ENCODE measurements around the gene ANKRD2. TPM values are rescaled to one million over a fixed set of nuclear protein-coding genes. Genes with fewer than 3 reads are reported as not detected.

Gene ANKRD2
- total RNA-seq, 2 donors from 2014 or later, result 0.24 TPM; not detected in 1

- intact Hi-C loops (cut with DNase I), result no loop called here
- H3K9ac ChIP-seq (ENCODE audit: low read depth in 2 of 2, low read length in 2 of 2), result no peak overlapping the region
- H3K27ac ChIP-seq, result no peak overlapping the region
- H3K4me3 ChIP-seq, result no peak overlapping the region
- H3K4me1 ChIP-seq, result no peaks in the 10 kb centered on the region
- H3K36me3 ChIP-seq, result no peaks in the 10 kb centered on the region
- no peaks in the 10 kb centered on the region for H3K27me3 ChIP-seq
- no peaks in the 10 kb centered on the region for H3K9me3 ChIP-seq
- no peak for TF ChIP-seq CTCF (IDR thresholded peaks at IDR 0.05)
- DNase-seq, result no peak
Measured at GRCh38 chr10:97600616-97601015, 28.0 kb downstream of the ANKRD2 start.

DNA sequence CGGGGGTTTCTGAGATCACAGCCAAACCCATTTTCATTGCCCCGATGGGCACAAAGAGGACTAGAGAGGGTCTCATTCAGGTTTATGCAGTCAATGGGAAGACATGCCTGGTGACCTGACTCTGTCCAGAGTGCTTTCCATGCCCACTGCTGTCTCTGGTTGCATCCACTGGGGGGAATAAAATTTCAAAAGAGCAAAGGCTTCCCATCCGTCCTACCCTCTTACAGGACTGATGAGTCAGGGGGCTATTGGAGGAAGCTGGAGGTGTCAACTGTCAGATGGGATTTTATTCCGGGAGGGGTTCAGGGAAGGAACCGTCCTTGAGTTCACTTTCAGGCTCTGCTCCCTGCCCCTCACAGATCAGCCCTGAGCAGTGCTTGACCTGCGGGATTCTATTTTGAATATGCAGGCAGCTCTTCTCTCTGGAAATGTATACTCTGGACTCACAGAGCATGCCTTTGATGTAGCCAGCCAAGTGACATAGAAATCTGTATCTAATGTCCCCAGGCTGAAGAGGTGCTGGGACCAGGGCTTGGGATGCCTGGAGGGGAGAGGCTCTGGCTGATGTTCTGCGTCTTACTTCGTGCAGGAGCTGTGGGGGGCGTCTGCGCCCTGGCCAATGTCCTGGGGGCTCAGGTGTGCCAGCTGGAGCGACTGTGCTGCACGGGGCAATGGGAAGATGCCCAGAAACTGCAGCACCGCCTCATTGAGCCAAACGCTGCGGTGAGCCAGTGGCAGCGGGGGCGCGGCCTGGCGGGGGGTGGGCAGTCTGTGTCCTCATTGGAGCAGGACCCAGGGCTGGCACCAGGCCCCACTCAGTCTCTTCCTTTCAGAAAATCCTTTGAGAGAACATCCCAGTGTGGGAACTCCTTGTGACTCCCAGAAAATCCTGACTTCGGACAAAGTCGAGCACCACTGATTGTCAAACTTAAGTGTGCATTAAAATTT, 29.0 kb downstream of the ANKRD2 start:
- H3K4me1 ChIP-seq, result no peaks in the 10 kb centered on the region

GRCh38 chr10:97607095-97607636, 34.6 kb downstream of the ANKRD2 start:
- Histone ChIP-seq H3K27ac (no peak overlapping the region), H3K36me3 (no peaks in the 10 kb centered on the region), H3K27me3 (no peaks in the 10 kb centered on the region), H3K4me3 (no peak overlapping the region), H3K9ac (ENCODE audit: low read depth in 2 of 2, low read length in 2 of 2) (no peak overlapping the region), H3K9me3 (no peaks in the 10 kb centered on the region), H3K4me1 (no peaks in the 10 kb centered on the region)
- intact Hi-C loops (cut with DNase I), result no loop called here
- TF ChIP-seq CTCF (IDR thresholded peaks at IDR 0.05), result no peak
- no peak for DNase-seq

More for the DNA sequence above, 29.0 kb downstream of the ANKRD2 start:
- TF ChIP-seq CTCF (IDR thresholded peaks at IDR 0.05), result no peak
- no peaks in the 10 kb centered on the region for H3K36me3 ChIP-seq
- no peaks in the 10 kb centered on the region for H3K9me3 ChIP-seq
- H3K4me3 ChIP-seq, result no peak overlapping the region
- H3K27ac ChIP-seq, result no peak overlapping the region
- intact Hi-C loops (cut with DNase I), result no loop called here
- DNase-seq, result no peak
- H3K27me3 ChIP-seq, result no peaks in the 10 kb centered on the region
- no peak overlapping the region for H3K9ac ChIP-seq (ENCODE audit: low read depth in 2 of 2, low read length in 2 of 2)

- no peaks in the 10 kb centered on the region for H3K36me3 ChIP-seq
- H3K9me3 ChIP-seq, result no peaks in the 10 kb centered on the region
- no peak for TF ChIP-seq CTCF (IDR thresholded peaks at IDR 0.05)
- no peak overlapping the region for H3K4me3 ChIP-seq
- DNase-seq, result no peak
- H3K9ac ChIP-seq (ENCODE audit: low read depth in 2 of 2, low read length in 2 of 2), result no peak overlapping the region
- H3K27ac ChIP-seq, result no peak overlapping the region
- no peaks in the 10 kb centered on the region for H3K27me3 ChIP-seq
- intact Hi-C loops (cut with DNase I), result no loop called here
- H3K4me1 ChIP-seq, result no peaks in the 10 kb centered on the region
Measured at GRCh38 chr10:97608991-97609561, 36.5 kb downstream of the ANKRD2 start.

GRCh38 chr10:97611473-97611872, 38.9 kb downstream of the ANKRD2 start:
- intact Hi-C loops (cut with DNase I), result loop anchor here (5.0 kb wide), 1 partner anchor 39 kb away; the partner anchor contains the start of gene ANKRD2
- no peaks in the 10 kb centered on the region for H3K4me1 ChIP-seq
- H3K27ac ChIP-seq, result no peak overlapping the region
- no peaks in the 10 kb centered on the region for H3K27me3 ChIP-seq
- H3K9me3 ChIP-seq, result no peaks in the 10 kb centered on the region
- H3K36me3 ChIP-seq, result no peaks in the 10 kb centered on the region
- H3K9ac ChIP-seq (ENCODE audit: low read depth in 2 of 2, low read length in 2 of 2), result no peak overlapping the region
- no peak for TF ChIP-seq CTCF (IDR thresholded peaks at IDR 0.05)
- no peak overlapping the region for H3K4me3 ChIP-seq
- no peak for DNase-seq
